Activated naive CD8-positive, alpha-beta T cell treated with anti-CD3 and anti-CD28 coated beads, Interleukin-2, amount 50 U/mL, for 24 hours (primary cell): Measurements from ENCODE around the gene AKAP12.
"Not testable (repeated sequence)": the region's sequence is repeated elsewhere in the genome, so short reads cannot be mapped to it uniquely, and the experiment has no call there.

Source experiments
- ATAC-seq: fragments of 150-1000 bp; cut with Tn5 transposase; one replicate; pipeline ENCODE4 v1.10.0; 2021
- DNase-seq: peaks from one replicate; pipeline ENCODE4 v3.0.0; 2021
- H3K27ac Mint-ChIP-seq: one replicate; pipeline ENCODE4 v1.8.0; 2021; ENCODE audit warnings: mild to moderate bottlenecking, mixed read lengths
- H3K27me3 Mint-ChIP-seq: one replicate; pipeline ENCODE4 v1.8.0; 2021; ENCODE audit warnings: mixed read lengths
- H3K36me3 Mint-ChIP-seq: one replicate; pipeline ENCODE4 v1.8.0; 2021; ENCODE audit warnings: low read depth, mixed read lengths
- H3K4me1 Mint-ChIP-seq: one replicate; pipeline ENCODE4 v1.8.0; 2021; ENCODE audit warnings: mixed read lengths
- H3K4me3 Mint-ChIP-seq: one replicate; pipeline ENCODE4 v1.8.0; 2021; ENCODE audit warnings: mild to moderate bottlenecking, moderate library complexity, mixed read lengths
- H3K9me3 Mint-ChIP-seq: one replicate; pipeline ENCODE4 v1.8.0; 2021; ENCODE audit warnings: mixed read lengths

The AKAP12 gene

DNA sequence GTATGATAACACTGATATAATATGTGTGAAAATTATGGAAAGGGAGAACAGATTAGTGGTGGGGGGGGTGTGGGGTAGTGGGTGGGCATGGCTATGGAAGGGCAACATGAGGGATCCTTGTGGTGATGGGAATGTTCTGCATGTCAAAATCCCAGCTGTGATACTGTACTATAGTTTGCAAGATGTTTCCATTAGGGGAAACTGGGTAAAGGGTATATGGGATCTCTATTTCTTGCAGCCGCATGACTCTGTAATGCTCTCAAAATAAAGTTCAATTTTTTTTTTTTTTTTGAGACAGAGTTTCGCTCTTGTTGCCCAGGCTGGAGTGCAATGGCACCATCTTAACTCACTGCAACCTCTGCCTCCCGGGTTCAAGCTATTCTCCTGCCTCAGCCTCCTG lies 137.3 kb downstream of the AKAP12 start:
- H3K27ac Mint-ChIP-seq = peak overlapping the region; percentile 9
- H3K36me3 Mint-ChIP-seq = peaks cover 25% of the 10 kb centered on the region
- H3K9me3 Mint-ChIP-seq = no peaks in the 10 kb centered on the region
- H3K4me1 Mint-ChIP-seq = peaks cover 84% of the 10 kb centered on the region
- DNase-seq (no peak), ATAC-seq (no peak)
- no peaks in the 10 kb centered on the region for H3K27me3 Mint-ChIP-seq
- no peak overlapping the region for H3K4me3 Mint-ChIP-seq

GRCh38 chr6:151379933-151380847 lies 140.4 kb downstream of the AKAP12 start:
- H3K4me1 Mint-ChIP-seq = peaks cover 66% of the 10 kb centered on the region
- peak overlapping the region; percentile 77 for H3K4me3 Mint-ChIP-seq
- peaks cover 15% of the 10 kb centered on the region for H3K36me3 Mint-ChIP-seq
- H3K27me3 Mint-ChIP-seq = no peaks in the 10 kb centered on the region
- H3K9me3 Mint-ChIP-seq = no peaks in the 10 kb centered on the region
- DNase-seq (no peak), ATAC-seq (peak; percentile 72)
- peak overlapping the region; percentile 96 for H3K27ac Mint-ChIP-seq

DNA sequence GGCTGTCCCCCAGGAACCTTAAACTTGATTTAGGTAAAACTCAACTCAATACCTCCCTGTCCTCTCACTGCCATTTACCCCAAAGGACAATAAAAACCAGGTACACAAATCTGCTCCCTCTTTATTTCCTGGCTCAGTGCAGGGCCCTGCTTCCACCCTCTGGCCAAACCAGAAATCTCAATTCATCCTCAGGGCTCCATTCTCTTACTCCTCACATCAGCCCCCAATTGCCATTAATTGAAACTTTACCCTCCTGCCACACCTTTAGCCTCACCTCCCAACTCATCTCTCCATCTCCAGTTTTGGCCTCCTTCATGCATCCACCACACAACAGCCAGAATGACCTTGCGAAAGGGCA lies 141.1 kb downstream of the AKAP12 start:
- peak; percentile 25 for ATAC-seq
- peak overlapping the region; percentile 77 for H3K4me3 Mint-ChIP-seq
- H3K27ac Mint-ChIP-seq = peak overlapping the region; percentile 96

DNA sequence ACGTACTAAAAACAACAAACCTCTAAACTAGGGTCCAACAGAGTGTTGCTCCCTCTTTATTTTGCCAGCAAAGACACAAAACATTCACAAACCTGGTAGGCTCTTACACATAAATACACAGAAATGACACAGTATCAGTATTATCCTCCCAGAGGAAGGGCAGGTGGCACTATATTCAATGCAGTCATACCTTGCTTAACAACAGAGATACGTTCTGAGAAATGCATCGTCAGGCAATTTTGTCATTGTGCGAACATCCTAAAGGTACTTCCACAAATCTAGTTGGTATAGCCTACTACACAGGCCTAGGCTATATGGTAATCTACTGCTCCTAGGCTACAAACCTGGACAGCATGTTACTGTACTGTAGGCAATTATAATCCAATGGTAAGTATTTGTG lies 142.0 kb downstream of the AKAP12 start:
- no peak for DNase-seq
- peak overlapping the region; percentile 96 for H3K27ac Mint-ChIP-seq
- ATAC-seq = no peak
- peaks cover 61% of the 10 kb centered on the region for H3K4me1 Mint-ChIP-seq
- H3K9me3 Mint-ChIP-seq = no peaks in the 10 kb centered on the region
- no peaks in the 10 kb centered on the region for H3K27me3 Mint-ChIP-seq
- peaks cover 15% of the 10 kb centered on the region for H3K36me3 Mint-ChIP-seq
- H3K4me3 Mint-ChIP-seq = peak overlapping the region; percentile 35

More for the DNA sequence above, 141.1 kb downstream of the AKAP12 start:
- DNase-seq = no peak
- Mint-ChIP-seq H3K27me3 (no peaks in the 10 kb centered on the region), H3K36me3 (peaks cover 17% of the 10 kb centered on the region), H3K9me3 (no peaks in the 10 kb centered on the region), H3K4me1 (peaks cover 66% of the 10 kb centered on the region)

DNA sequence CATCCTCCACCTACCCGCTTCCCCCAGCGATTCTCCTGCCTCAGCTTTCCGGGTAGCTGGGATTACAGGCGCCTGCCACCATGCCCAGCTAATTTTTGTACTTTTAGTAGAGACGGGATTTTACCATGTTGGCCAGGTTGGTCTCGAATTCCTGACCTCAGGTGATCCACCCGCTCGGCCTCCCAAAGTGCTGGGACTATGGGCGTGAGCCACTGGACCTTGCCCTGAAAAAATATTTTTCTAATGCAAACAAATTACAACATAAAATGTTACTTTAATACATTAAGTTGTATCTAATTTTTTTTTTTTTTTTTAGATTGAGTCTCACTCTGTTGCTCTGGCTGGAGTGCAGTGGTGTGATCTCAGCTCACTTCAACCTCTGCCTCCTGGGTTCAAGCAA lies 142.9 kb downstream of the AKAP12 start:
- not testable (repeated sequence) for H3K9me3 Mint-ChIP-seq, ATAC-seq, DNase-seq, H3K4me3 Mint-ChIP-seq, H3K27me3 Mint-ChIP-seq, H3K27ac Mint-ChIP-seq
- Mint-ChIP-seq H3K4me1 (peaks cover 62% of the 10 kb centered on the region), H3K36me3 (peaks cover 18% of the 10 kb centered on the region)

GRCh38 chr6:151384151-151384550 lies 144.4 kb downstream of the AKAP12 start:
- Mint-ChIP-seq H3K36me3 (peaks cover 14% of the 10 kb centered on the region), H3K4me3 (no peak overlapping the region), H3K9me3 (no peaks in the 10 kb centered on the region), H3K4me1 (peaks cover 64% of the 10 kb centered on the region), H3K27ac (no peak overlapping the region), H3K27me3 (no peaks in the 10 kb centered on the region)
- ATAC-seq (no peak), DNase-seq (no peak)

DNA sequence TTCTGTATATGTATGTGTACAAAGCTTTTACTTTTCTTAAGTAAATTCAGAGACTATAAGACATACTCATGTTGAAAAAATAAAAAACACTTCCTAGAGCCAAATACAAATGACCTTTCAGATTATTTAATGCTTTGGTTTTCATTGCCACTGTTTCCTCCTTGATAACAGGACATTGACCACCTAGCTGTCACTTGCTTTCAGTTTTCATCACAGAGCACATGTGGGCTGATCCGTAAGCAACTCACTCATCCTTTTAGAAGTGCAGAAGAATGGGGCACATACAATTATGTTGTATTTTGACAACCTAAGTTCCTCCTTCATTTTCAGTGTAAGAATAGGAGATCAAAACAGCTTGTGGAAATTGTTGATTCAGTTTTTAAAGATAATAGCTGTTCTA lies 145.4 kb downstream of the AKAP12 start:
- peaks cover 60% of the 10 kb centered on the region for H3K4me1 Mint-ChIP-seq
- H3K4me3 Mint-ChIP-seq = peak overlapping the region; percentile 27
- peak overlapping the region; percentile 71 for H3K27ac Mint-ChIP-seq
- ATAC-seq = no peak
- peaks cover 14% of the 10 kb centered on the region for H3K36me3 Mint-ChIP-seq
- H3K27me3 Mint-ChIP-seq = no peaks in the 10 kb centered on the region
- H3K9me3 Mint-ChIP-seq = no peaks in the 10 kb centered on the region
- DNase-seq = no peak

GRCh38 chr6:151387175-151387970 lies 147.6 kb downstream of the AKAP12 start:
- peak overlapping the region; percentile 22 for H3K27ac Mint-ChIP-seq
- H3K27me3 Mint-ChIP-seq = no peaks in the 10 kb centered on the region
- peaks cover 17% of the 10 kb centered on the region for H3K36me3 Mint-ChIP-seq
- peaks cover 51% of the 10 kb centered on the region for H3K4me1 Mint-ChIP-seq
- no peak overlapping the region for H3K4me3 Mint-ChIP-seq
- ATAC-seq (no peak), DNase-seq (no peak)
- H3K9me3 Mint-ChIP-seq = no peaks in the 10 kb centered on the region

GRCh38 chr6:151388236-151388635 lies 148.5 kb downstream of the AKAP12 start:
- H3K4me1 Mint-ChIP-seq = peaks cover 59% of the 10 kb centered on the region
- DNase-seq = no peak
- H3K27me3 Mint-ChIP-seq = no peaks in the 10 kb centered on the region
- peaks cover 21% of the 10 kb centered on the region for H3K36me3 Mint-ChIP-seq
- no peak for ATAC-seq
- peak overlapping the region; percentile 82 for H3K27ac Mint-ChIP-seq
- H3K4me3 Mint-ChIP-seq = peak overlapping the region; percentile 57
- no peaks in the 10 kb centered on the region for H3K9me3 Mint-ChIP-seq

DNA sequence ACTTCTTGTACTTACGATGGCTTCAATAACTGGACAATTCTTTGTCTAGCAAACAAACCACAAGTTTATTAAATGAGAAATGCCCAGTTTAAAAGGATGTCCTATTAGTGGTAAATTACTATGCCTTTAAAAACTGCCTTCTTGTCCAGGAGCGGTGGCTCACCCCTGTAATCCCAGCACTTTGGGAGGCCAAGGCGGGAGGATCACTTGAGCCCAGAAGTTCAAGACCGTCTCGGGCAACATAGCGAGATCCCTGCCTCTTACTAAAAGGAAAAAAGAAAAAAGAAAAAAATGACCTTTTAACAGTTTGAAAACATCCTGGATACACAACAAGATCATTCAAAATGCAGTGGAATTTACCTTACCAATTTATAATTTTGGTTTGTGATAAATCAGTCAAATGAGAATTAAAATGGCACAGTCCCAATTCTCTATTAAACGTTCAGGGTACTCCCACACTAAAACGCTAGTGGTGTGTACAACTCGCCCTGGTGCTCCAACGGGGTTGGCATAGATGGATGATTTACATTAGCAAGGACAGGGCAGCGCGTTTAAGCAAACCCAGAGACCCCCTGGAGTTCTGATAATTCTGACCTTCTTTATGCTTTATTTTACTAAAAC lies 149.3 kb downstream of the AKAP12 start:
- Mint-ChIP-seq H3K36me3 (peaks cover 27% of the 10 kb centered on the region), H3K27ac (peak overlapping the region; percentile 92), H3K4me1 (peaks cover 66% of the 10 kb centered on the region), H3K9me3 (no peaks in the 10 kb centered on the region), H3K4me3 (peak overlapping the region; percentile 92), H3K27me3 (no peaks in the 10 kb centered on the region)
- no peak for DNase-seq
- ATAC-seq = no peak

GRCh38 chr6:151389618-151390275 lies 150.0 kb downstream of the AKAP12 start:
- Mint-ChIP-seq H3K9me3 (no peaks in the 10 kb centered on the region), H3K27ac (peak overlapping the region; percentile 92), H3K36me3 (peaks cover 25% of the 10 kb centered on the region), H3K4me1 (peaks cover 67% of the 10 kb centered on the region), H3K4me3 (peak overlapping the region; percentile 92), H3K27me3 (no peaks in the 10 kb centered on the region)
- DNase-seq (peak; percentile 39), ATAC-seq (peak; percentile 75)

DNA sequence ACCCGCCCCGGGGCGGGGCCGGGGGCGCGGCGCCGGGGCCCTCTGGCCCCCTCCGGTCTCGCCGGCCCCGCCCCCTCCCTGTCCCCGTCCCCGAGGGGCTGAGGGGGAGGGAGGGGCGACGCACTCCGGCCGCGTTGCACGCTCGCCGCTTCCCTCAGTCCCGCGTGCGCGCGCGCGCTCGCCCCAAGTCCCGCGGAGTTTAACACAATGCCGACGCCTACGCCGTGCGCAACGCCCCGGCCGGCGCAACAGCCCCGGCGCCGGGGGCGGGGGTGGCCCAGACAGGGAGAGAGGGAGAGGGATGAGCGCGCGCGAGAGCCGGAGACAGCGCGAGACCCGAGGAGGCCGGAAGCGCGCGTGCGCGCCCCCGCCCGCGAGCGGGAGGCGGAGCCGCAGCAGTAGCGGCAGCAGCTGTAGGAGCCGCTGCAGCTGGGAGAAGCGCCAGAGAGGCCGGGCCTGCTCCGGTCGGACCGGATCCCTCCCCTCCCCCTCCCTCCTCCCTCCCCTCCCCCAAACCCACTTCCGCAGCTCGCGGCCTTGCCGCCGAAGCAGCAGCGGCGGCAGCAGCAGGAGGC lies 150.6 kb downstream of the AKAP12 start:
- peak; percentile 98 for DNase-seq
- Mint-ChIP-seq H3K36me3 (peaks cover 25% of the 10 kb centered on the region), H3K27ac (no peak overlapping the region), H3K27me3 (no peaks in the 10 kb centered on the region), H3K9me3 (no peaks in the 10 kb centered on the region), H3K4me3 (peak overlapping the region; percentile 17), H3K4me1 (peaks cover 67% of the 10 kb centered on the region)
- peak; percentile 82 for ATAC-seq

DNA sequence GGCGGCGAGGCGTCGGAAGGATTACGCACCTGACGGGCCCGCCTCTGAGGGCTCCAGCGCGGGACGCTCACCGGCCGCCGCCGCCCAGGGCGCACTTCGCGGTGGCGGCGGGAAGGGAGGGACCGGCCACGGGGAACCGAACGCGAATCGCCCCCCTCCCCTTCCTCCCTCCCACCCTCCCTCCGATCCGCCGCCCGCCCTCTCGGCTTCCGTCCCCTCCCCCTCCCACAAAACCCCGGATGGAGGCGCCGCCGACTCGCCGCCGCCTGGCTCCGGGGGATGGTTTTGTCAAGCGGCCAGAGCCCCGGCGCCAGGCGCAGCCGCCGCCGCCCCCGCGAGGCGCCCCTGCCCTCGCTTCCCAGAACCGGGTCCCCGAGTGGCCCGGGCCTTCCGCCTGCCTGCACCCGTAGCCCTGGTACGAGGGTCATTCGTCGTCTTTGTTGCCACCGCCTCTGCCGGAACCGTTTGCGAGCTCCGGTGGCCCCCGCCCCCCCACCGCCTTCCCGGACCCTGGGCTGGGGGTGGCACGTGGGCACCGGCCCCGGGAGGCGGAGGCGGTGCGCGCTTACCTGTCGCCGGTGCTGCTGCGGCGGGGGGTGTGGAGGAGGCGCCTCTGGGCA lies 151.2 kb downstream of the AKAP12 start:
- Mint-ChIP-seq H3K4me3 (peak overlapping the region; percentile 90), H3K36me3 (peaks cover 26% of the 10 kb centered on the region), H3K9me3 (no peaks in the 10 kb centered on the region), H3K27ac (no peak overlapping the region), H3K27me3 (no peaks in the 10 kb centered on the region), H3K4me1 (peaks cover 64% of the 10 kb centered on the region)
- peak; percentile 83 for DNase-seq
- peak; percentile 10 for ATAC-seq
